Measurements from ENCODE around the gene ELP5.

ELP5 gene

DNA sequence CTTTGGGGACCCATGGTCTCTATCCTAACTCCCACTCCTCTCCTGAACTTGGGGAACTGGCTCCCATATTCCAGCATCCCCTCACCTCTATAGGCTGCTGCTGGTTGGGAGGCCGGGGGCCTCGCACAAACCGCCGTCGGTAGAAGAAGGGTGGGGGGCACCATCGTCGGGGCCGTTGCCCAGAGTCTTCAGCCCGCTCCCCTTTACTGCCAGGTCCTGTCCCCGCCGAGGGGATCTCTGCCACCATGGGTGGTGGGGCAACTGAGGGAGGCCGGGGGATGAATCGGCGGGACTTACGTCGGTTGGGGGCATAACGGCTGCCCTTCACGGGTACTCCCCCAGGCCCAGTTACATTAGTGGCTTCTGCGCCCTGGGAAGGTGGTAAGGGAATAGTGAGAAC, 38.2 kb downstream of the ELP5 start:
- no peak for DNase-seq

DNA sequence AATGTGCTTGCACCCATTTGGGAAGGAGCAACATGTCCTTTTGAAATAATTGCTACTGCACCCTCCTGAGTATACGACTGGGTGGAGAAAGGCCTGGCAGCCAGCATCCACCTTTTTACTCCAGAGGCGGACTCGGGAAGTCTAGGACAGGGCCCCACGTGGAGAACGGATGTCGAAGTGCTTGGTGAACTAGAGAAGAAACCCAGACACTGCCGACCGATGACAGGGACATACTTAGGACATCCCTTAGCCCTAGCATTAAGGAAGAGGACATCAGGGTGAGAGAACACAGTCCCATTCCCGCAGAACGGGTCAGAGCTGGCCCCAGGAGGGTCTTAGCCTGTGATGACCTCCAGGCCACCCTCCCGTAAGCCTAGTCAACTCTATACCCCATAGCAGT, 38.7 kb downstream of the ELP5 start:
- no peak for DNase-seq

DNA sequence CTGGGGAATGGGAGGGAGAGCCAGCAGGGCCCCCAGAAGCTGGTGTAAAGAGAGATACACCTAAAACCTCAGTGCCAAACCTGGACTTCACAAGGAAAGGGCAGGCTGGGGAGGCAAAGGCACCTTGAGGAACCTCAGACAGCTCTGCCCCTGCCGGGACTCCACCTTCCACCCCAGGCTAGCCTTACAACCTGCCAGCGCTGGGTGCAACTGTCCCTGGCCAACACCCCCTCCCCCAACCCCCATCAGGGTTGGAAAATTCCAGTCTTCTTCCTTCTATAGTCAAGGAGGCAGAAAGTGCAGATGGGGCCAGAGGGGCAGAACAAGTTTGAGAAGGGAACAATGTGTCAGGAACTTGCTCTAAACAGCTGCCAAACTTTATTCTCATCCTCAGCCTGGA, 40.2 kb downstream of the ELP5 start:
- no peak for DNase-seq

DNA sequence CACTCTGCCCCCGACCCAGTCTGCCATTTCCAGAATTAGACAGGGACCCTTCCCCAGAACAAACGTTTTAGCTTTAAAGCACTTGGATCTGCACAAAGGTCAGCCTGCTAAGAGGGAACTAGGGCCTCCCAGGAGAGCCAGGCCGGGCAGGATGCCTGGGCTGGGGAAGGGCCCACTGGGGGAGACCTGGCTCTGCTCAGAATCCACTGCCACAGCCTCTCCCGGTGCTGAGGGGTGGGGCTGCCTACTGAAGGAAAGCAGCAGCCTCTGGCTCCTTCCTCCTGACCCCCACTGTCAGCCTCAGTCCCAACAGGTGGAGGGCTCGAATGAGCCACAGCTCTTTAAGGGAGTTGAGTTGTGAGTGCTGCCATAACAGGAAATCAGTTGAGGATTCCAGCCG, 40.7 kb downstream of the ELP5 start:
- DNase-seq, result no peak

DNA sequence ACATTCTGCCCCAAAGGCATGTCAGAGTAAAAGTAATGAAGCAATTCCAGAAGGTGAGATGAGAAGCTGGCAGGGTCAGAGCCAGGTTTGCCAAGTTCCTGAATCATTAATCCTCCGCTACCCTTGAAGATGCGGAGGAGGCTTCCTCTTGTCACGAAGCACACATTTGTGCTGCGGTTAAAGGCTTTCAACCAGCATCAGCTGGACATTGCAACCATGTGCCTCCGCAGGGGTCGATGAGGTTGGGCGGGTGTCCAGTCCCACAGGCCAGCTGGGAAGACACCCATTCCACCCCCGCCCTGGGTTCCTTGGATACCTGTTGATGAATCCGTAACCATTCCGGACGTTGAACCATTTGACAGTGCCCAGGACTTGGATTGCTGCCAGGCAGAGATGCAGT, 41.1 kb downstream of the ELP5 start:
- no peak for DNase-seq

DNA sequence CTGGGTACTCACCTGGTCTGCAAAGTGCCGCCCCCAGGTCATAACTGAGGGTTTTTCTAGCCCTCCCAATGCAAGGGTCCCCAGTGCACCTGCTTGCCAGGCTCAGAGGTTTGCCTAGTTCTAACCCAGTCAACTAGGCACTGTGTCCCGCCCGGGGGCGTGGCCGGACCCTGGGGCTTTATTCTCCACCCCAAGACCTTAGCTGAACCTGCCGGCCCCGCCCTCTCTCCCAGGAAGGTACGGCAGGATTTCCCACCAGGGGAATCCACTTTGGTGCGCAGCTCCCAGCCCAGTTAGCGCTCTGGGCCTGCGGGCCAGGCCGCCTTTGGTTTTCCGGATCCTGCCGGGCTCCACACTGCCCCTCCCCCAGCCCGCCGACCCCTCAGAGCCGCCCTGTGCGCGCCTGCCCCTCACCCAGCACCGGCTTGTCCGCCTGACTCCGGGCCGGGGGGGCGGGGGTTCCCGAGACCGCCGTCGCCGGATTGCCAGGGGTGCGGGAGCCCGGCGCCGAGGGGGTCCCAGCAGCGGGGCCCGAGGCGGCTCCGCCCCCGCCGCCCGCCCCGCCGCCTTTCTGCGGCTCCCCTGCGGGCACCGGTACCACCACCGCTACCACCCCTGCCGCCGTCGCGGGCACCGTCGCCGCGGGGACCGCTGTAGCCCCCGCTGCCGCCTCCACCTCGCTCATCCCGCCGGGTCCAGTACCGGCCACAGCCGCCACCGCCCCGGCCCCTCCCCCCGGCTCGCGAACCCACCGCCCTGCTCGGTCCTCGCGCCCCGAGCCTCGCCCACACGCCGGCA, 42.0 kb downstream of the ELP5 start:
- DNase-seq, result no peak

DNA sequence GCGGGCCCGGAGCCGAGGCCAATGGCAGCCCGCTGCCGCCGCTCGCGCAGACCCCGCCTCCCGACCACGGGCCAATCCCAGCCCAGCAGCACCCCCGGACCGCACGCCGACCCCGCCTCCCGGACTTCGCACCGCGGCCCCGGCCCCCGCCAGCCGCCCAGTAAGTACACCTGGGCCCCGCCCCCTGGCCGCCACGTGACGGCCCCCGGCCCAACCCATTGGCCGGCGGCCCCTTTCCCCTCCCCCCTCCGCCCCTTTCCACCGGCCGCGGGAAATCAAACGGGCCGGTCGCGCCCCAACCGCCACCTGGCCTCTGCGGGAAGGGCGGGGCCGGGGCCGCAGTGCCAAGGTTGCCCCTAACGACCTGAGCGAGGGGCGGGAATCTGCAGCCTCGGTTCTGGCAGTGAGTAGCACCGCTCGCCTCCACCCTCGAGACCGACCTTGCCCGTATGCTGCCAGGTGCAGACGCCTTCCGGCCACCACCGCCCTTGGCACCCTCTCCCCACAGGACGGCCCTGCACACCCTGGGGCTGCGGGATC, 42.7 kb downstream of the ELP5 start, which contains the start of gene YBX2:
TSS of gene YBX2 (minus strand) at position 26 of the 540 bp plus-strand sequence. CDS start 139 bp downstream, outside the sequence.
- peak; percentile 56 for DNase-seq

DNA sequence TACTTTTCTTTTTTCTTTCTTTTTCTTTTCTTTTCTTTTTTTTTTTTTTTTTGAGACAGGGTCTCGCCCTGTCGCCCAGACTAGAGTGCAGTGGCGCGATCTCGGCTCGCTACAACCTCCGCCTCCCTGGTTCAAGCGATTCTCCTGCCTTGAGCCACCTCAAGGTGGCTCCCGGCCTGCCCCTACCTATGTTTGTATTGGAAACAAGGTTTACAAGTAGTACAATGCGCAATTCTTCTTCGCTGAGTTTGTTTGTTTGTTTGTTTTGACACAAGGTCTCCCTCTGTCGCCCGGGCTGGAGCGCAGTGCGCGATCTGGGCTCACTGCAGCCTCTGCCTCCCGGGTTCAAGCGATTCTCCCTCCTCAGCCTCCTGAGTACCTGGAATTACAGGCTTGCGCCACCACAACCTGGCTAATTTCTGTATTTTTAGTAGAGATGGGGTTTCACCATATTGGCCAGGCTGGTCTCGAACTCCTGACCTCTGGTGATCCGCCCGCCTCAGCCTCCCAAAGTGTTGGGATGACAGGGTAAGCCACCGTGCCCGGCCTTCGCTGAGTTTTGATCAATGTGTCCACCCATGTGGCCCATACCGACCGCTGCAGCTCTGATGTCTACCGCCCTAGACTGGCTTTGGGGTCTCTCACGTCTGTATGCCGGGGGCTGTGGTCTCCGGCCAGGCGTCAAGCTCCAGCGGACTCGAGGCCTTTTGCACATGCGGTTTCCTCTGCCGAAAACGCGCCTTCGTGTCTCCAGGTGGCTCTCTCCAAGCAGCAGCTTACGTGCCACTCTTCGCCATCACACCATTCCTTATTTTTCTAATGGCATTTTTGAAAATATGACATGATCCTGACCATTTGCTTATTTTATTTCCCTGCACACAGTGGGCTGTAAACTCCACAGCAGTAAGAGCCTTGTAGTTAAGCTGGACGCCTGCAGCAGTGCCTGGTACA, 43.5 kb downstream of the ELP5 start:
- DNase-seq, result no peak

DNA sequence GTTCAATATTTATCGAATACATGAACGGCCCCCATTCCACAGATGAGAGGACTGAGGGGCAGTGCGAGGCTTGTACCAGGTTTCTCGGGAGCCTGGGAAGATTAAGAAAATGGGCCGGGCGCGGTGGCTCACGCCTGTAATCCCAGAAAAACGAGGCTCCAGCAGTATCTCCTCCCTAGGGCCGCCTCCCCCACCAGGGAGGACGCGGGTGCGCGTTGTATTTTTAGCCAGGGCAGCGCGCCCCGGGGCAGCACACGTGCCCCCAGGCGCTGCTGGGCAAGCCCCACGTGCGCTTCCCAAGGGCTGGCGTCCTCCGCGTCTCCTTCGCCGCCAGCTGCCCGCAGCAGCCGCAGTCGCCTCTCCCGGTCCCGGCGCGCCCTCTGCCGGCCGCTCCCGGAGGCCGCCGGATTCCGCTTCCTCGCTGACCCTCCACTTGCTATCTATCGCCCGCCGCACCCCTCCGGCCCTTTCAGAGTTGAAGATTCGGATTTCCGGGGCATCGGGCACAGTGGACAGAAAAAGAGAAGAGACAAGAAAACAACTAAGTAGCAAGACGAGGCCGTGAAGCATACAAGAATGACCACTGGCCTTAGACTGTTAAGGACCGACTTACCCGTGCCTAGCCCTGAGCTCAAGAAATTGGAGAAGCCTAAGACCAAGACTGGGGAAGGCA, 44.3 kb downstream of the ELP5 start:
- peak; percentile 73 for DNase-seq

DNA sequence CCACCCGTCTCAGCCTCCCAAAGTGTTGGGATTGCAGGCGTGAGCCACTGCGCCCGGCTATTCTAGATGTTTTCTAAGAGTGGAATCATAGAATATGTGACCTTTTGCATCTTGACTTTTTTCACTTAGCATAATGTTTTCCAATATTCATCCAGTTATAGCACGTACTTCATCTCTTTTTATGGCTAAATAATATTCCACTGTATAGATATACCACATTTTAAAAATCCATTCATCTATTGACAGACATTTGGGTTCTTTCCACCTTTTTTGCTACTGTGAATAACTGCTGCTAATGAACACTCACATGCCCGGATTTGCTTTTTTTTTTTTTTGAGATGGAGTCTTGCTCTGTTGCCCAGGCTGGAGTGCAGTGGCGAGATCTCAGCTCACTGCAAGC, 52.2 kb downstream of the ELP5 start:
- DNase-seq, result no peak

DNA sequence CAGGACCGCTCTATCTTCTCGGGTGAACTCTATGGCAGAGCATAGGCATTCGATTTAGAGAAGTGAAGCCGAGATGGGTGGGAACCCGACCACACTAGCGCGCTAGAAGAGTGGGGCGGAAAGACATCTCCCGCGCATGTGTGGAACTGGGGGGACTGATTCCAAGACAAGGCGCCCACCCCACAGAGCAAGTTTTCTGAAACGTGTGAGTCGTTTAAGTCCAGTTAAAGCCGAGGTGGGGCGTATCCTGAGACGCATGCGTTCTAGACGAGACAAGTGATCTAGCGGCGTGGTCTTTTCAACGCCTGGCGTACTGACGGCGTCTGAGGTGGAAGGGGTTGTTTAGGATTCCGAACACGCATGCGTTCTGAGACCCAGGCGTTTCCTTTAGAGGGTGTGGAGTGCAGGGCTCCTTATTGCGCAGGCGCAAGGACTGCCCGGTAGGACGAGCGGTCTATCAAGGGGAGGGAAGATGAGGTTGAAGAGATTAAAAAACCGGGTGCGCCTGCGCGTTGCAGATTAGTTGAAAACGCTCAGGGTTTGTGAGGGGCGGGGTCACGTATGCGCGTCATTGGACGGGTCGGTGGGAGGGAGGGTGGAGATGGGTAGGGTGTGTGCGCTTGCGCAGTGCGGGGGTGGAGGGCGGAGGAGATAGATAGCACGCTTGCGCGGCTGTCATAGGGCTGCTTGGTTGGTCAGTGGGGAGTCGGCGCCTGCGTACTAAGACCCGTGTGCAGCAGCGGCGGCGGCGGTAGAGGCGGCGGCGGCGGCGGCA, 55.1 kb downstream of the ELP5 start, which contains the start of gene EIF5A:
TSS of gene EIF5A (plus strand) at position 718 of the 775 bp plus-strand sequence. CDS start 2,008 bp downstream, outside the sequence.
- peak; percentile 99 for DNase-seq

DNA sequence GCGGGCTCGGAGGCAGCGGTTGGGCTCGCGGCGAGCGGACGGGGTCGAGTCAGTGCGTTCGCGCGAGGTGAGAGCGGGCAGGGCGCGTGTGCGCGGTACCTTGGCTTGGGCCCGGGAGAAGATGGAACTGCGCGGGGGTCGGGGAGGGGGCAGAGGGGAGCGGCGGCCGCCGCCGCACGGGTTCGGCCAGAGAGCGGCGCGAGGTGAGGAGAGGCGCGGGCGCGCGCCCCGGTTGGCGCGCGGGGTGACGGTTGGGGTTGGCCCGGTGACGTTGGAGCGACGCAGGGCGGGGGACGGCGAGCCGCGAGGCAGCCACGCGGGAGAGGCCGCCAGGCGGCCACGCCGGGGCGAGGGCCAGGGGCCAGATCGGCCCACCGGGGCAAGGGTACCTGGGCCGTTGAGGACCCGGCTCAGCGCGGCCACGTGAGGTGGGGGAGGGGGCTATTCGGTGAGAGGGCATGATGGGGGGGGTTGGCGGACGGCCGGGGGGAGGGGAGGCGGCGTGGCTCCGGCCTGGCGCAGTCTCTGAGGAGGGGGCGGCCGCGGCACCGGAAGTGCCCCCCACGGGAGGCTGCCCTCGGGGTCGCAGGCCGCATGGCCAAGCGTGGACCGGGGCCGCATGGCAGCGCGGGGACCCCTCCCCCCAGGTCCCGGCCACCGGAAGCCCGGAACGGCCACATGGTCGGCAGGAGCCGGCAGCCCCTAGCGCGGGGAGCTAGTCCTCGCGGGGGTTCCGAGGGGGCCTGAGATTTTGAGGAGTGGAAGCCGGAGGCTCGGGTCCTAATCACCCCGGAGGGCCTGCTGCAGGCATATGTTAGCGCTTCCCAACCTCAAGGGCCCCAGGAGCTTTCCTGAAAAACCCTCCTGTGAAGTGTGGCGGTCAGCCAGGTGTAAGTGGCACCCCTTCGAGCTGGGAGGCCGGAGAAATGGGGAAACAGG, 55.9 kb downstream of the ELP5 start:
- no peak for DNase-seq

DNA sequence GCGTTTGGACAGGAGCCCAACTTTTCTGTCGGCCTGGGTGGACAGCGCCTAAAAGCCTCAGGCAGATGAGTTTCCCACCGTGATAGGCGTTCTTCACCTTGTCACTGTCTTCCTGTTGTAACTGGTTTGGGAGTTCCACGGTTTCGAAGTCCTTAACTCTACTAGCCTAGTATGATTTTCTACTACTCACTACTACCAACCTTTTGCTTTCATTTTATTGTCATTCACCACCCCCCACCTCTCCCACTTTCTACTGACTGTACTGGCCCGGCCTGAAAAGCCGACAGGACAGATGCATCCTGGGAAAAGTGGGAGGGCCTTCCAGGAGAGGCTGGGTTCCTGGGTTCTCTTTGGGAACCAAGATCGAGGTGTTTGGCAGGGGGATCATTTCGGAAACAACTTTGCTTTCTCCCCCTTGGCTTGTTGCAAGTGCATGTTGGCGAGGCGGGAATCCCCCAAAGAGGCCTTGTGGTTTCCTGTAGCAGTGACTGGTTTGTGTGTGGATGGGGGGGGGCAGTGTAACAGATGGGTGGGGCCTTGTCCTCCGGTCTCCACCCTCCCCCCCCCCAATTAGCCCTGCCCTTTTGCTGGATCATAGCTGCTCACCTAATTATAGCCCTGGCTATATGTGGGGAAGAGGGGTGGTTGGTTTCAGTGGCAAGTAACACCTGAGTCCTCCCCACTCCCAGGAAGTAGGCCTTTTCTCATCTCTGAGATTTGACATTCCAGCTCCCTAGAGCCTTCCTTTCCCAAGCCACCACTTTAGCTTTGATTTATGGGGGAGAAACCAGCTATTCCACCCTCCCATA, 56.8 kb downstream of the ELP5 start:
- peak; percentile 60 for DNase-seq

Measured in NCI-H1436 (cell line).